Neural progenitor cell (in vitro differentiated cells): ENCODE data around the gene GABRG3.

ENCODE experiments used
- CTCF ChIP-seq: fragments of 200-600 bp; sonication (generic); IDR thresholded peaks from 2 replicates; pipeline ENCODE4 v1.5.1; 2017; ENCODE audit warnings: antibody characterized with exemption, mild to moderate bottlenecking
- EZH2 ChIP-seq: fragments of 200-600 bp; sonication (generic); IDR thresholded peaks from 2 replicates; pipeline ENCODE4 v1.6.1; 2017; ENCODE audit warnings: antibody characterized with exemption, mild to moderate bottlenecking, moderate library complexity
- EZH2phosphoT487 ChIP-seq: fragments of 200-600 bp; sonication (generic); IDR thresholded peaks from 2 replicates; pipeline ENCODE4 v1.6.1; 2017; ENCODE audit warnings: antibody characterized with exemption

GRCh38 chr15:27037501-27037900 is 66.5 kb downstream of the GABRG3 start:
- TF ChIP-seq CTCF (no peak), EZH2 (no peak), EZH2phosphoT487 (no peak)
